ENCODE data around the gene PEX7.
"Not testable (repeated sequence)": the region's sequence is repeated elsewhere in the genome, so short reads cannot be mapped to it uniquely, and the experiment has no call there.

PEX7 gene

DNA sequence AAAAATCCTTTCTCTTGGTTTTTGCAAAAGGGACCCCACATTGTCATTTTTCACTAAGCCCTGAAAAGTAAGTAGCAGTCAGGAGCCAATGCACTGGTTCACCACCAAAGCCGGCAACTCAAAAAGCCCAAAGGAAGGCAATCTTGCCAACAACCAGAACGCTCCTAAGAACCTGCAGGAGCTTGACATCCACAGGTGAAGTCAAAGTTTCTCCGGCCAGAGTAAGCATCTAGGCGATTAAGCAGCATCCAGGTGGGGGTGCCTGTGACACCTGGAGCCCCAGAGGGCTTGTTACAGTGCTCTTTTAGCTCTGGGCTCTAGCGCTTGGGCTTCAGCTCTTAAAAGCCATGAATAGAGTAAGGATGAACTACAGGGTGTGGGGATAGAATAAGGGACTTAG is 135.8 kb downstream of the PEX7 start:
- Mint-ChIP-seq H3K9me3 (ENCODE audit: low read depth) (no peaks in the 10 kb centered on the region), H3K4me3 (no peak overlapping the region), H3K4me1 (ENCODE audit: low read depth) (peaks cover 7% of the 10 kb centered on the region), H3K27ac (no peak overlapping the region), H3K27me3 (peaks cover 7% of the 10 kb centered on the region), H3K36me3 (no peaks in the 10 kb centered on the region)

DNA sequence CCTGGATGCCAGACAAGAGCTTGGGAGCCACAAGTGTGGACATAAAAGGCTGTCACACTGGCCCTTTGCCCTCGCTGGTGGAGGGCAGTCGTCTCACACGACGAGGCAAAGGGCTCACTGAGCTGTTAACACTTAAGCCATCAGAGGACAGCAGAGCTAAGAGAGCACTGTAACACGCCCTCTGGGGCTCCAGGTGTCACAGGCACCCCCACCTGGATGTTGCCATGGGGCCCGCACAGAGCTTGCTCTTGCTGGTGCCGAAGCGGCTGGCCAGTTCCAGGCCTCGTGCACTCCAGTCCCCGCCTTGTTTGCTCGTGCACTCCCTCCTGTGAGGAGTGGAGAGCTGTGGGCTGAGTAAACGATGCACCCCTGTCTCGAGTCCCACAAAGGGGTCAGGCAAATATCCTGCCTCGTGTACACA is 137.1 kb downstream of the PEX7 start:
- Mint-ChIP-seq H3K9me3 (ENCODE audit: low read depth) (no peaks in the 10 kb centered on the region), H3K27ac (no peak overlapping the region), H3K4me3 (no peak overlapping the region), H3K27me3 (peaks cover 7% of the 10 kb centered on the region), H3K36me3 (no peaks in the 10 kb centered on the region), H3K4me1 (ENCODE audit: low read depth) (peaks cover 7% of the 10 kb centered on the region)

DNA sequence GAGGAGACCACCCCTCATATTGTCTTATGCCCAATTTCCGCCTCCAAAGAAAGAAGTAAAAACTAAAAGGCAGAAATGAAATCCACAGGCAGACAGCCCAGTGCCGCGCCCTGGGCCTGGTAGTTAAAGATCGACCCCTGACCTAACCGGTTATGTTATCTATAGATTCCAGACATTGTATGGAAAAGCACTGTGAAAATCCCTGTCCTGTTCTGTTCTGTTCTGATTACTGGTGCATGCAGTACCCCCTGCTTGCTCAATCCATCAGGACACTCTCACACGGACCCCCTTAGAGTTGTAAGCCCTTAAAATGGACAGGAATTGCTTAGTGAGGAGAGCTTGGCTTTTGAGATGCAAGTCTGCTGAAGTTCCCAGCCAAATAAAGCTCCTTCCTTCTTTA is 137.5 kb downstream of the PEX7 start:
- H3K9me3 Mint-ChIP-seq (ENCODE audit: low read depth); H3K4me1 Mint-ChIP-seq (ENCODE audit: low read depth); H3K27me3 Mint-ChIP-seq; H3K27ac Mint-ChIP-seq; H3K4me3 Mint-ChIP-seq; H3K36me3 Mint-ChIP-seq: not testable (repeated sequence)

DNA sequence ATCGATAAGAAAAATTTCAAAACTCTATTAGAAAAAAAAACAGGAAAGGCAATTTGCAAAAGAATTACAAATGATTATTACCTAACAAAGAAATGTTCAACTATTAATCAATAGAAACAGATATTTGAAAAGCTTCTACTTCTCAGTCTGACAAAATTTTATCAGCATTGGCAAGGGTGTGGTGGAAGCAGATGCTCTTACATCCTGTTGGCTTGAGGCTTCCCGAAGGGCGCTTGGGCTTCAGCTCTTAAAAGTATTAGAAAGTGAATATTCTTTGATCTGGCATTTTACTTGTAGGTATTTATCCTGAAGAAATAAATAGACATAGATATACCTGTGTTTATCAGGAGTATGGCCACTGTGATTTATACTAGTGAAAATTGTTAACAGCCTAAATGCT is 138.4 kb downstream of the PEX7 start:
- Mint-ChIP-seq H3K27me3 (peaks cover 7% of the 10 kb centered on the region), H3K4me3 (no peak overlapping the region), H3K36me3 (no peaks in the 10 kb centered on the region), H3K4me1 (ENCODE audit: low read depth) (peaks cover 7% of the 10 kb centered on the region), H3K27ac (no peak overlapping the region), H3K9me3 (ENCODE audit: low read depth) (no peaks in the 10 kb centered on the region)

DNA sequence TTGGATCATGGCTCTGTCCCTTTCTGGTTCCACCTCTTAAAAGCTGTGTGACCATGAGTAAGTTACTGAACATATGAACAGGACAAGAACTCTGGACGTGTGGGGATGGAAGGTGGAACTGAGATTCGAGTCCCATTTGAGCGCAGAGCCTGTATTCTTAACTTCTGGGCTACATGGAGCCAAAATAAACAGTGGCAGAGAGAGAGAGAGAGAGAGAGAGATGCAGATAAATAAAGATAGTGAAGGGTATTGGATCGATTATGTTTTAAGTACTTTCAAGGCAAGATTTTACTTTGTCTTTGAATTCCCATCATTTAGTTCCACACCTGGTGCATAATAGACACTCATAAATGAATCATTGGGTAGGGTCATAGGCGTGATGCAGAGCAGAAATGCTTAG is 139.5 kb downstream of the PEX7 start:
- H3K27ac Mint-ChIP-seq, result no peak overlapping the region
- no peaks in the 10 kb centered on the region for H3K36me3 Mint-ChIP-seq
- no peaks in the 10 kb centered on the region for H3K9me3 Mint-ChIP-seq (ENCODE audit: low read depth)
- no peak overlapping the region for H3K4me3 Mint-ChIP-seq
- H3K27me3 Mint-ChIP-seq, result peaks cover 7% of the 10 kb centered on the region
- H3K4me1 Mint-ChIP-seq (ENCODE audit: low read depth), result peaks cover 4% of the 10 kb centered on the region

DNA sequence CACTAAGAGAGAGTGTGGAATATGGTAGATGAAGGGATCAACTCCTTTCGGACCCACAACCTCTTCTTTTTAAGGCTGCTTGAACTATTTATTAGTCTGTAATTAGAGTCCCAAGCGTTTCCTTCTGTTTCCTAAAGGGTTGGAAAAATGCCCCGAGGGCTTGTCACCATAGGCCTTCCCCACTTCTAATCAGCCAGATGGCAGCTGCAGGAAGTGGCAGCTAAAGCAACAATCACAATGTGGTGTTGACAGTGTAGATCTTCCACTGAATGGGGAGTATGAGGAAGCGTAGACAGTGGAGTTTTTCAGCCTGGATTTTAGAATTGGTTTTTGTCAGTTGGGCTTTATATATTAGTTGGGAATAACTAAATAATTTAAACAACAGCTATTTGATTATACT is 140.3 kb downstream of the PEX7 start:
- Mint-ChIP-seq H3K27ac (no peak overlapping the region), H3K36me3 (no peaks in the 10 kb centered on the region), H3K9me3 (ENCODE audit: low read depth) (no peaks in the 10 kb centered on the region), H3K4me1 (ENCODE audit: low read depth) (no peaks in the 10 kb centered on the region), H3K27me3 (peaks cover 13% of the 10 kb centered on the region), H3K4me3 (no peak overlapping the region)

DNA sequence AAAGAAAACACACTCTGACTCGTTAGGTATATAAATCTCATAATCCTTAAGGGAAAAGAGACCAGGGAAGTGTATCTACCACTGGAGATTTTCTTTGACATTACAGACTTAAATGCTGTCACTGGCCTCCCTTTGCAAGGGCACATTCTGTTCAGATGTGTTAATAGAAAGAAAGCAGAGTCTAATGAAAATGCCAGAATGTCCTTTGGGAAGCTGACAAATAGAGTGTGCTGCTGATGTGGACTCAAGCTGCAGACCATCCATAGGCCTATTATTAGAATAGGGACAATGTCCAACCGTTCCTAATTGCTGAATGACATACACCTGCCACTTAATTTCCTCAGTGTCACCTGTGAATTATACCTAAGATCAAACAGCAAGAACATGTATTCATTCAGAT is 140.9 kb downstream of the PEX7 start:
- Mint-ChIP-seq H3K27ac (no peak overlapping the region), H3K36me3 (no peaks in the 10 kb centered on the region), H3K4me1 (ENCODE audit: low read depth) (peaks cover 1% of the 10 kb centered on the region), H3K27me3 (peaks cover 14% of the 10 kb centered on the region), H3K4me3 (no peak overlapping the region), H3K9me3 (ENCODE audit: low read depth) (no peaks in the 10 kb centered on the region)
